Panc1 (cell line): Measurements from ENCODE around the gene ITFG1. TPM values are rescaled to one million over a fixed set of nuclear protein-coding genes. Genes with fewer than 3 reads are reported as not detected.

Experiments
- ATAC-seq: fragments of 200-7000 bp; cut with Tn5 transposase; 2 replicates; pipeline ENCODE4 v1.9.1; 2020; ENCODE audit warnings: mild to moderate bottlenecking, moderate library complexity
- BruUV-seq: library from RNA; stranded (reverse); fragments of 400-500 nt; replicated peaks from 2 replicates; lab custom pipeline; 2021; lab: Mats Ljungman, UMichigan
- CTCF ChIA-PET: fragments of 300-600 bp; sonication (Branson Sonifier 250); formaldehyde crosslinking; loops from one replicate; lab custom pipeline; 2022; ENCODE audit warnings: antibody characterized with exemption; lab: Charles Lee
- POLR2A ChIA-PET: fragments of 300-600 bp; sonication (Branson Sonifier 250); formaldehyde crosslinking; loops from one replicate; lab custom pipeline; 2022; ENCODE audit warnings: antibody characterized with exemption; lab: Charles Lee
- DNase-seq: peaks from one replicate; pipeline ENCODE4 v3.0.0-alpha.2; 2010; ENCODE audit warnings: low read depth, low spot score
- H3K27ac ChIP-seq: 2 replicates; pipeline ENCODE4 v1.5.1; 2011; ENCODE audit warnings: mild to moderate bottlenecking, low read length, inconsistent platforms
- H3K27me3 ChIP-seq: fragments of 200-500 bp; sonication (Bioruptor generic); 2 replicates; pipeline ENCODE4 v1.6.0; 2014; ENCODE audit warnings: low read length, inconsistent platforms; ENCODE audit not compliant: control insufficient read depth, insufficient read depth
- H3K36me3 ChIP-seq: fragments of 200-500 bp; sonication (Bioruptor generic); 2 replicates; pipeline ENCODE4 v1.5.1; 2014; ENCODE audit warnings: inconsistent platforms, mild to moderate bottlenecking, low read length, moderate library complexity; ENCODE audit not compliant: control insufficient read depth, insufficient read depth
- H3K4me1 ChIP-seq: 2 replicates; pipeline ENCODE4 v1.5.1; 2011; ENCODE audit warnings: inconsistent platforms, mild to moderate bottlenecking, low read length, moderate library complexity; ENCODE audit not compliant: control insufficient read depth, insufficient read depth
- H3K4me3 ChIP-seq, 2 experiments: 2 replicates each; pipeline ENCODE4 v1.5.1; 2011 to 2012; ENCODE audit warnings: low read depth in 2 of 2, low read length in 2 of 2, mild to moderate bottlenecking in 2 of 2, inconsistent platforms in 1 of 2, moderate library complexity in 1 of 2
- H3K9me3 ChIP-seq: fragments of 200-500 bp; sonication (Bioruptor generic); 2 replicates; pipeline ENCODE4 v1.5.1; 2014; ENCODE audit warnings: low read depth, mild to moderate bottlenecking, inconsistent platforms, low read length, moderate library complexity; ENCODE audit not compliant: control insufficient read depth, insufficient read depth
- CTCF ChIP-seq: fragments of 450-650 bp; IDR thresholded peaks from 2 replicates; pipeline ENCODE4 v1.5.1; 2017; ENCODE audit warnings: mild to moderate bottlenecking
- POLR2AphosphoS5 ChIP-seq: IDR thresholded peaks from 2 replicates; pipeline ENCODE4 v1.6.1; 2012; ENCODE audit warnings: mild to moderate bottlenecking, low read depth, low read length, moderate library complexity
- REST ChIP-seq, 2 experiments: IDR thresholded peaks; 2 replicates each; pipeline ENCODE4 v1.6.1; 2011 to 2012; ENCODE audit warnings: low read depth in 2 of 2, control low read depth in 1 of 2, low read length in 1 of 2, mild to moderate bottlenecking in 1 of 2, moderate library complexity in 1 of 2; ENCODE audit not compliant: insufficient read depth in 1 of 2
- SIN3A ChIP-seq: IDR thresholded peaks from 2 replicates; pipeline ENCODE4 v1.6.1; 2012; ENCODE audit warnings: low read depth, mild to moderate bottlenecking, low read length, moderate library complexity, borderline replicate concordance; ENCODE audit not compliant: insufficient read depth
- TCF7L2 ChIP-seq: IDR thresholded peaks from 2 replicates; pipeline ENCODE4 v1.6.1; 2011; ENCODE audit warnings: mild to moderate bottlenecking, low read depth, low read length, inconsistent platforms
- in situ Hi-C: cut with HindIII; loops from 2 replicates; pipeline ENCODE4 v1.10.0; 2016; ENCODE audit warnings: low sequenced_read_pairs, low pct_unique_long_range_greater_than_20kb
- intact Hi-C: fragments of 100-400 bp; cut with micrococcal nuclease; formaldehyde crosslinking; loops from one replicate; pipeline ENCODE4 v1.10.0; 2022; ENCODE audit not compliant: unreplicated experiment
- total RNA-seq: library from RNA; stranded (reverse); gene quantifications from one replicate; pipeline ENCODE4 v1.2.1, GENCODE V29; 2021; ENCODE audit not compliant: unreplicated experiment

ITFG1 gene
- total RNA-seq, 1 experiment from 2014 or later: 26.5 TPM

- H3K9me3 ChIP-seq: no peaks in the 10 kb centered on the region
- H3K27ac ChIP-seq: no peak overlapping the region
- TF ChIP-seq CTCF: no peak
- TF ChIP-seq POLR2AphosphoS5: no peak
- no peak for TF ChIP-seq SIN3A
- no peak for TF ChIP-seq REST (IDR thresholded peaks at IDR 0.05; ENCODE audit: insufficient read depth in 1 of 2, low read depth in 2 of 2, low read length in 1 of 2)
- TF ChIP-seq TCF7L2: no peak
- no peak for ATAC-seq
- in situ Hi-C loops (no loop called here), intact Hi-C loops (no loop called here)
- no TSS peak for BruUV-seq
- H3K4me3 ChIP-seq: no peak overlapping the region
- no peak for DNase-seq
- no peaks in the 10 kb centered on the region for H3K27me3 ChIP-seq
- no peaks in the 10 kb centered on the region for H3K4me1 ChIP-seq
- CTCF ChIA-PET: no interaction called here
- POLR2A ChIA-PET: no interaction called here
- no peaks in the 10 kb centered on the region for H3K36me3 ChIP-seq
These were observed 137.6 kb downstream of the ITFG1 start for GRCh38 chr16:47323241-47323640.

- H3K27me3 ChIP-seq: no peaks in the 10 kb centered on the region
- in situ Hi-C loops (no loop called here), intact Hi-C loops (no loop called here)
- no peak overlapping the region for H3K4me3 ChIP-seq
- DNase-seq: no peak
- H3K4me1 ChIP-seq: no peaks in the 10 kb centered on the region
- TF ChIP-seq TCF7L2: no peak
- no peak for TF ChIP-seq POLR2AphosphoS5
- no peak for TF ChIP-seq SIN3A
- H3K27ac ChIP-seq: no peak overlapping the region
- POLR2A ChIA-PET: no interaction called here
- no peaks in the 10 kb centered on the region for H3K9me3 ChIP-seq
- H3K36me3 ChIP-seq: no peaks in the 10 kb centered on the region
- ATAC-seq: no peak
- CTCF ChIA-PET: no interaction called here
- no TSS peak for BruUV-seq
These were observed 140.1 kb downstream of the ITFG1 start for GRCh38 chr16:47320546-47321310.

- Histone ChIP-seq H3K4me3 (no peak overlapping the region), H3K36me3 (no peaks in the 10 kb centered on the region), H3K9me3 (no peaks in the 10 kb centered on the region), H3K27ac (no peak overlapping the region), H3K27me3 (no peaks in the 10 kb centered on the region), H3K4me1 (no peaks in the 10 kb centered on the region)
- POLR2A ChIA-PET: no interaction called here
- ATAC-seq (no peak), DNase-seq (no peak)
- in situ Hi-C loops (no loop called here), intact Hi-C loops (no loop called here)
- TF ChIP-seq CTCF (no peak), REST (IDR thresholded peaks at IDR 0.05; ENCODE audit: insufficient read depth in 1 of 2, low read depth in 2 of 2, low read length in 1 of 2) (no peak), TCF7L2 (no peak), SIN3A (no peak), POLR2AphosphoS5 (no peak)
- CTCF ChIA-PET: no interaction called here
- BruUV-seq: no TSS peak
These were observed 143.2 kb downstream of the ITFG1 start for GRCh38 chr16:47317465-47318240.
